H1 (cell line): ENCODE data around the gene SYNE4. TPM values are rescaled to one million over a fixed set of nuclear protein-coding genes. Genes with fewer than 3 reads are reported as not detected.

ENCODE experiments used
- ASH2L ChIP-seq: fragments of 200-600, 300-600 bp; sonication (generic); IDR thresholded peaks from one replicate; pipeline ENCODE4 v1.7.1; 2017; ENCODE audit warnings: low read length
- BRCA1 ChIP-seq: IDR thresholded peaks from 2 replicates; pipeline ENCODE4 v1.6.1; 2012; ENCODE audit warnings: low read depth, low read length, improper control_type of control experiment
- CBX8 ChIP-seq: fragments of 300-800, 300-1000 bp; sonication (generic); IDR thresholded peaks from 2 replicates; pipeline ENCODE4 v1.7.1; 2016; ENCODE audit warnings: low read depth, low read length, borderline replicate concordance
- EGR1 ChIP-seq: IDR thresholded peaks from 2 replicates; pipeline ENCODE4 v1.6.1; 2011; ENCODE audit warnings: low read depth, low read length, borderline replicate concordance
- FOSL1 ChIP-seq: IDR thresholded peaks from 2 replicates; pipeline ENCODE4 v1.6.1; 2011; ENCODE audit warnings: mild to moderate bottlenecking, low read depth, low read length, moderate library complexity; ENCODE audit not compliant: insufficient read depth
- HDAC6 ChIP-seq: IDR thresholded peaks from one replicate; pipeline ENCODE4 v1.7.1; 2012; ENCODE audit warnings: low read depth, mild to moderate bottlenecking, inconsistent platforms, low read length, moderate library complexity
- JUN ChIP-seq: IDR thresholded peaks from 2 replicates; pipeline ENCODE4 v1.6.1; 2011; ENCODE audit warnings: low read depth, mild to moderate bottlenecking, improper control_type of control experiment, low read length
- JUND ChIP-seq: IDR thresholded peaks from 2 replicates; pipeline ENCODE4 v1.6.1; 2011; ENCODE audit warnings: mild to moderate bottlenecking, improper control_type of control experiment, low read length
- KDM4A ChIP-seq: IDR thresholded peaks from one replicate; pipeline ENCODE4 v1.7.1; 2012; ENCODE audit warnings: low read depth, mild to moderate bottlenecking, moderate library complexity, low read length, inconsistent platforms; ENCODE audit not compliant: severe bottlenecking
- MAX ChIP-seq: IDR thresholded peaks from 2 replicates; pipeline ENCODE4 v1.6.1; 2012; ENCODE audit warnings: inconsistent platforms
- NRF1 ChIP-seq: IDR thresholded peaks from 2 replicates; pipeline ENCODE4 v1.6.1; 2011; ENCODE audit warnings: mild to moderate bottlenecking, low read depth, low read length, improper control_type of control experiment
- PHF8 ChIP-seq: fragments of 200-600 bp; sonication (generic); conservative IDR thresholded peaks from 2 replicates; pipeline ENCODE4 v1.7.1; 2012; ENCODE audit warnings: low read depth, mild to moderate bottlenecking, inconsistent platforms, low read length, moderate library complexity
- POLR2AphosphoS5 ChIP-seq: IDR thresholded peaks from 2 replicates; pipeline ENCODE4 v1.6.1; 2011; ENCODE audit warnings: low read depth, low read length
- SAP30 ChIP-seq: fragments of 300-600 bp; sonication (generic); IDR thresholded peaks from 2 replicates; pipeline ENCODE4 v1.7.1; 2012; ENCODE audit warnings: low read length, moderate library complexity, mild to moderate bottlenecking, inconsistent platforms; ENCODE audit not compliant: insufficient read depth, insufficient replicate concordance
- SIRT6 ChIP-seq: IDR thresholded peaks from one replicate; pipeline ENCODE4 v1.7.1; 2012; ENCODE audit warnings: low read length, inconsistent platforms
- SIX5 ChIP-seq: IDR thresholded peaks from 2 replicates; pipeline ENCODE4 v1.6.1; 2011; ENCODE audit warnings: mild to moderate bottlenecking, low read depth, low read length
- SP1 ChIP-seq: IDR thresholded peaks from 2 replicates; pipeline ENCODE4 v1.6.1; 2011; ENCODE audit warnings: low read depth, low read length
- TAF1 ChIP-seq: IDR thresholded peaks from 2 replicates; pipeline ENCODE4 v1.6.1; 2011; ENCODE audit warnings: mild to moderate bottlenecking, low read depth, low read length
- TCF12 ChIP-seq: IDR thresholded peaks from 2 replicates; pipeline ENCODE4 v1.6.1; 2011; ENCODE audit warnings: low read depth, mild to moderate bottlenecking, low read length
- YY1 ChIP-seq: IDR thresholded peaks from 2 replicates; pipeline ENCODE4 v1.6.1; 2011; ENCODE audit warnings: low read depth, mild to moderate bottlenecking, low read length
- ZNF274 ChIP-seq: IDR thresholded peaks from 2 replicates; pipeline ENCODE4 v1.7.0; 2012; ENCODE audit warnings: low read length, borderline replicate concordance; ENCODE audit errors: extremely low read depth
- polyA plus RNA-seq, 7 experiments: library from polyadenylated mRNA; depleted of rRNA in 3 of 7; stranded (reverse) in 5 of 7; unstranded in 2 of 7; fragments of >200 nt in 5 of 7; fragments of 200-250 nt in 2 of 7; gene quantifications; 1 replicate in 5 of 7; 2 replicates in 1 of 7; 4 replicates in 1 of 7; pipeline versions ENCODE4 v1.2.1 to v1.2.3, GENCODE V29; 2011 to 2013; ENCODE audit warnings: missing spikeins in 2 of 7, mixed read lengths in 2 of 7
- total RNA-seq: library from RNA; stranded (reverse); fragmentation: NEBNext Ultra II Directional; extraction: Animal tissue kit (Norgen Biotek cat#: 25700); gene quantifications from 2 replicates; pipeline ENCODE4 v1.2.1, GENCODE V29; 2021
- TF ChIP-seq, protein P1 (sequence below): IDR thresholded peaks from 2 replicates; pipeline ENCODE4 v1.6.1; 2012; ENCODE audit warnings: inconsistent platforms

Gene SYNE4
- total and polyA plus RNA-seq, 2 of the 8 experiments (the other 6 are each of a cell fraction or from before 2014, with no cell fraction given), result 20.8 to 22.6 TPM

- TF ChIP-seq FOSL1 (no peak), ZNF274 (no peak), YY1 (no peak), EGR1 (no peak), BRCA1 (no peak), SP1 (no peak), CBX8 (no peak), KDM4A (peak; percentile 51), HDAC6 (no peak), ASH2L (no peak), TAF1 (no peak), SIRT6 (no peak), MAX (peak; percentile 53), PHF8 (peak; percentile 56; the same call in 1 of the 2 replicates), POLR2AphosphoS5 (peak; percentile 28; the same call in 1 of the 2 replicates), JUND (no peak), TCF12 (no peak), NRF1 (no peak), SAP30 (no peak), JUN (no peak), SIX5 (no peak)
- TF ChIP-seq, protein P1, sequence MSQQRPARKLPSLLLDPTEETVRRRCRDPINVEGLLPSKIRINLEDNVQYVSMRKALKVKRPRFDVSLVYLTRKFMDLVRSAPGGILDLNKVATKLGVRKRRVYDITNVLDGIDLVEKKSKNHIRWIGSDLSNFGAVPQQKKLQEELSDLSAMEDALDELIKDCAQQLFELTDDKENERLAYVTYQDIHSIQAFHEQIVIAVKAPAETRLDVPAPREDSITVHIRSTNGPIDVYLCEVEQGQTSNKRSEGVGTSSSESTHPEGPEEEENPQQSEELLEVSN, result no peak
- TF ChIP-seq, all 59 proteins: peak for 6
These were observed at the start of gene SYNE4 (continued) for GRCh38 chr19:36008336-36008978.
